ENCODE results near the gene RWDD1.

The RWDD1 gene

GRCh38 chr6:116557893-116558292, 13.4 kb upstream of the RWDD1 start:
- DNase-seq (ENCODE audit: insufficient read length, low spot score), result no peak
- FAIRE-seq, result no peak

DNA sequence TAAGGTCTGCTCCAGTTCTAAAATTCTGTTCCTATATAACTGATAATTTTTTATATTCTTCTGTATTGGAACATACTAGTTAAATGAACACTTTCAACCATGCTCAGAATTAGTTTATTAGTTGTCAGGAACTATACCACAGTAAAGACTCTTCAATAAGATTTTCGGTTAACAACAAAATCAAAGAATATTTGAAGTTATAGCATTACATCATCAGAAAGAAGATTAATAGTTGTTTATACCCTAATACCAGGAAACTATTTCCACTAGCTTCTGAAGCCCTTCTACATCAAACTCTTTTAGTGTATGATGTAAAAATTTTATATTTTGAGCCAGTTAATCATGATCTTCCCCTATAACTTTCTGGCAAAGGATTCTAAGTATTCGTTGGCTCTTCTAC, 11.2 kb upstream of the RWDD1 start:
- DNase-seq (ENCODE audit: insufficient read length, low spot score) (no peak), FAIRE-seq (no peak)

GRCh38 chr6:116561377-116562018, 9.8 kb upstream of the RWDD1 start:
- FAIRE-seq, result peak; percentile 84
- DNase-seq (ENCODE audit: insufficient read length, low spot score), result no peak

DNA sequence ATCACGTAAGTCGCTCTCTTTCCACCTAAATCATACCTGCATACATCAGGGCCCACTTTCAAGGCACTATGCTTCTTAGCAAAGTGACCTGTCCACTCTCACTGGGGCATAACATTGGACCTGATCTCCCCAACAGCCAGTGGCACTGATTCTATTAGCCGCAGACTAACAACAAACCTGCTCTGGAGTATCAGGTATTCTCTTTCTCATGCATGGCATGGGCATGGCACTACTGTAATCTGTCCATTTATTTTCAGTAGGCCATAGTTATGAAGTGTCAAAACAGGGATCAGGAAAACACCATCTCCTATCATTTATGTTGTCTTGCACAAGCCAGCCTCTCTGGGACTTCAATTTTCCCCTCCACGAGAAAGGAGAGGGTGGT, 9.3 kb upstream of the RWDD1 start:
- no peak for DNase-seq (ENCODE audit: insufficient read length, low spot score)
- no peak for FAIRE-seq

GRCh38 chr6:116562614-116563013, 8.7 kb upstream of the RWDD1 start:
- no peak for DNase-seq (ENCODE audit: insufficient read length, low spot score)
- FAIRE-seq, result no peak

DNA sequence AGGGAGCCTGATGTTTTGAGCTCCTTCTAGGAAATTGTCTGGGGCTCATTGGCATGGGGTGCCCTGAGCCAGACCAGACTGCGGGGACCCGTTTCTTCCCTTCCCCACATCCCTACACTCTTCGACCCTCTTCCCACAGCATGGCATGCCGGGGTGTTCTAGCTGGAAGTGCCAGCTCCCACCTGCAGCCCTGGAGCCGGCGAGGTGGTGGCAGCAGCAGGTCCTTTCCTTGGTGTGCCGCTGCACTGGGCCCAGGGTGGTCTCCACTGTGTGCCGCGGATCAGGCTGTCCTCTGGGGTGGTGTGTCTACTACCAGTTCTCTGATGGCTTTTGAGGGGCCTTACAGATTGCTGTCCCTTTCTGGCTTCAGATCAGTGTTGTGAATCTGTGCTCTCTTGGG, 7.5 kb upstream of the RWDD1 start:
- DNase-seq (ENCODE audit: insufficient read length, low spot score) (no peak), FAIRE-seq (no peak)

GRCh38 chr6:116564311-116564710, 7.0 kb upstream of the RWDD1 start:
- FAIRE-seq (no peak), DNase-seq (ENCODE audit: insufficient read length, low spot score) (no peak)

DNA sequence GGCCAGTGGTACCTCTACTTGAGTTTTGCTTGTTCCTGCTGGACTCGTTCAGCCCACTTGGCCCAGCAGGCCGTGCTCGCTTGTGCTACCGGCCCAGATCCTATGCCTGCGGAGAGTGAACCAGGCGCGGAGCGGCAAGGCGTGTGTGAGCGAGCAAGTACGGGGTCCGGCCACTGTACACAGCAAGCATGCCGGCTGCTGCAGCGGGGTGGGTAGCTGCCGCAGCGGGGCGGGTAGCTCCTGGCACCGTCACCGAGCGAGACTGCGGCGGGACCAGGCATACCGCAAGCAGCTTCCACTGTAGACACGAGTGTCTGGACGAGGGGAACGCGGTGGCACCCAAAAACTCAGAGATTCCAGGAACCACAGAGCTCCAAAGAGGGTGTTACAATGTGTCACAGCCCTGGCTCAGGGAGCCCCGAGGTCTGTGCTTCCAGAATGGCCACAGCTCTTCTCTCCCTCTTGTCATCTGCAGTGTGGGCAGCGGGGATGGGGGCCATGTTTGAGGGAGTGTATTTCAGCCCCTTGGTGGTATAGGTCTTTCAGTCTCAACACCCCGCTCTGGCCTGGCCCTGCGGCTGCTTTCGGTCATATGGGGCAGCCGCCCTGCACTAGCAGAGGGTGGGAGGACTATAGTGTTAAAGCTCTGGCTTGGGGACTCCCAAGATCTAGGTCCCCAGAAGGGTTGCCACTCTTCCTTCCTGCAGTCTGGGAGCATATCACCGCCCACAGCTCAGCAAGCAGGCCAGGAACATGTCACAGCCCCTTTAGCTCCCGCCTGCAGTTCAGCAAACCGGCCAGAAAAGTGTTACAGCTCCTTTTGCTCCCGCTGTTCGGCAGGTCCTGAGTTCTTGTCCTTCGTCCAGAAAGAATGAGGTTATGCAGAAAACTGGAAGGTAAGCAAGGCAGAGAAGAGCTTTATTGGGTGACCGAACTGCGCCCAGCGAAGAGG, 6.1 kb upstream of the RWDD1 start:
- no peak for DNase-seq (ENCODE audit: insufficient read length, low spot score)
- FAIRE-seq, result no peak

DNA sequence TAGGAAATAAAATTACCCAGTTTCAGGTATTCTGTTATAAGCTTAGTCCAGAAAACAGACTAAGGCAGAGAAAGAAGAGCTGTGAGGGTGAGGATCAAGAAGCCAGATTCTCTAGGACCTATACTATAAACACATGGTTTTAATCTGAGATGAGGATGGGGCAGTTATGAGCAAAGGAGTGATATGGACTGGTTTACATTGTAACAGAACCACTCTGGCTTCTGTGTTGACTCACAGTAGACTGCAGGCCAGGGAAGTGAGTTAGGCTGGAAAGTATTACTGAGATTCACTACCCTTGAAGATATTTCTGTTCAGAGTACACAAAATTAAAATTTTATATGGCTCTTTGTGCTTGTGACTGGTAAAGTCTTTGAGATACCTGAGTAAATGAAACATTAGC, 3.2 kb upstream of the RWDD1 start:
- FAIRE-seq (no peak), DNase-seq (ENCODE audit: insufficient read length, low spot score) (no peak)

DNA sequence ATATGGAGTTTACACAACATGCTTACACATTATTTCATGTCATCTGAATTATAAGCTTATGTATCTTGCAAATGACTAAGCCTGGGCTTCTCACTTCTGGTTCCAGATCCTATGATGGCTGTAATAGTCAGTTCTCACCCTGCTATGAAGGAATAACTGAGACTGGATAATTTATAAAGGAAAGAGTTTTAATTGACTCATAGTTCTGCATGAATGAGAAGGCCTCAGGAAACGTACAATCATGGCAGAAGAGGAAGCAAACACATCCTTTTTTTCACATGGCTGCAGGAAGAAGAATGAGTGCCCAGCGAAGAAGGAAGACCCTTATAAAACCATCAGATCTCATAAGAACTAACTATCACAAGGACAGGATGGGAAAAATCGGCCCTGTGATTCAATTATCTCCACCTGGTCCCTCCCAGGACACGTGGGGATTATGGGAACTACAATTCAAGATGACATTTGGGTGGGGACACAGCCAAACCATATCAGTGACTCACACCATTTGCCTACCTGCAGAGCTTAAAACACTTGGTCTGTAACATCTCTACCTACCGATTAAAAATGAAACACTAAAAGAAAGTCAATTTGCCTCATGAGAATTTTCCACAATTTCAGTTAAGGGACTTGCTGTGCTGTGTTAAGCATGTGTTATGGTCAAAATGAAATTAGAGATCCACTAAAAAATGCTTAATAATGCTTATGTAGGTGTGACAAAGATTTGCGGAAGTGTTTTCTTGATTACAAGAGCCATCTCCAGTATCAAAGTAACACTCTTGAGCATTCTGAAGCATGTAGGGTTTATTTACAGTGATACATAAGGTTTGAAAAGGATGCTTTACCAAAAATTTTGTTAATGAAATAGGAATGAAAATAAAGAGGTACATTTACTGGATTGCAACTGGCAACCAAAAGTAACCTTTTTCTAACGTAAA, 2.2 kb upstream of the RWDD1 start:
- no peak for DNase-seq (ENCODE audit: insufficient read length, low spot score)
- no peak for FAIRE-seq

- DNase-seq (ENCODE audit: insufficient read length, low spot score) (no peak), FAIRE-seq (no peak)
Observed at GRCh38 chr6:116571683-116572000, 338 bp downstream of the RWDD1 start.

GRCh38 chr6:116572162-116572561, 858 bp downstream of the RWDD1 start:
- DNase-seq (ENCODE audit: insufficient read length, low spot score) (no peak), FAIRE-seq (peak; percentile 83)

DNA sequence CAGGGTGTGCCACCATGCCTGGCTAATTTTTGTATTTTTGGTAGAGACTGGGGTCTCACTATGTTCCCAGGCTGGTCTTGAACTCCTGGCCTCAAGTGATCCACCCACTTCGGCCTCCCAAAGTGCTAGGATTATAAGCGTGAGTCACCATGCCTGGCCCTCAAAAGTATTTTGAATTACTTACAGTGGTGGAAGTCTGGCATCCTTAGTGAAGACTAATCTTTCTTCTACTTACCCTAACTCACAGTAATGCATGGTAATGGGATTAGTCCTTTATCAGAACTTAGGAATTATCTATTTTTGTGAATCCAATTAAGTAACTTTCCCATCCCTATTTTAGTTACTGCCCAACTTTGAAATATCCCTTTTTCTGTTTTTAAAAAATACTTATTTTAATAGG, 3.9 kb downstream of the RWDD1 start:
- FAIRE-seq, result no peak
- DNase-seq (ENCODE audit: insufficient read length, low spot score), result no peak

GRCh38 chr6:116577486-116577885, 6.2 kb downstream of the RWDD1 start:
- DNase-seq (ENCODE audit: insufficient read length, low spot score) (no peak), FAIRE-seq (no peak)

- no peak for DNase-seq (ENCODE audit: insufficient read length, low spot score)
- no peak for FAIRE-seq
Observed at GRCh38 chr6:116578335-116578734, 7.0 kb downstream of the RWDD1 start.

- DNase-seq (ENCODE audit: insufficient read length, low spot score) (no peak), FAIRE-seq (no peak)
Observed at GRCh38 chr6:116579143-116579542, 7.8 kb downstream of the RWDD1 start.

DNA sequence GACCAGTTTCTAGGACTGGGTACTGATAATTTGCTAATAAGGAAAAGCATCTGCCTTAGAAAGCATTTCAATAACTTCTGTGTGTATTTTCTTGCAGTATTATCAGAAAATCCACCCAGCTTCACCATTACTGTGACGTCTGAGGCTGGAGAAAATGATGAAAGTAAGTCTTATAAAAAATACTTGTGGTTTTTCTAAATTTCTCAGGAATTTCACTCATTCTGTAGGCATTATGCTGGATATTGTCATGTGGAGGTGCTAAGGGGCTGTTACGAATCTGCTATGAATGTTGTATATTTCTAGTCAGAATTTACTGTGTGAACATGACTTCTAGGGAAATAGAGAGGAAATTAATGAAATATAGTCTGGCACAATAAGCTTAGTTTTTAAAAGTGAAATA, 8.9 kb downstream of the RWDD1 start:
- no peak for DNase-seq (ENCODE audit: insufficient read length, low spot score)
- FAIRE-seq, result no peak

GRCh38 chr6:116586276-116586675, 15.0 kb downstream of the RWDD1 start:
- FAIRE-seq, result no peak
- DNase-seq (ENCODE audit: insufficient read length, low spot score), result no peak

DNA sequence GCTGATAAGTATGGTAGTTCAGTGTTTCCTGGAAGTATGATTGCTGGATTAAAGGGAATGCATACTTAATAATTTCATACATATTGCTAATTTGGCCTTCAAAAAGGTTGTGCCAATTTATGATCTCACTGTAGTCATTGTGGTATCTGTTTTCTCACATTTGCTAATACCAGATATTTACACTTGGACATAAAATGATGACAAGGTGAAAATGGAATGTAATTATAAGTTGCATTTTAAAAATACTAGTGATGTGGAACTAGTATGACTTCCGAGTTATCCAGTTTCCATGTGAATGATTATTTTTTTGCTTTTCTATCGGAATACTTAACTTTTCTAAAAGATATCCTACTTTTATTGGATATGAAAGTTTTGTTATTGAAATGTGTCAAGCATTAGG, 15.4 kb downstream of the RWDD1 start:
- FAIRE-seq (no peak), DNase-seq (ENCODE audit: insufficient read length, low spot score) (no peak)

- FAIRE-seq (no peak), DNase-seq (ENCODE audit: insufficient read length, low spot score) (no peak)
Observed at GRCh38 chr6:116595247-116595646, 23.9 kb downstream of the RWDD1 start.

DNA sequence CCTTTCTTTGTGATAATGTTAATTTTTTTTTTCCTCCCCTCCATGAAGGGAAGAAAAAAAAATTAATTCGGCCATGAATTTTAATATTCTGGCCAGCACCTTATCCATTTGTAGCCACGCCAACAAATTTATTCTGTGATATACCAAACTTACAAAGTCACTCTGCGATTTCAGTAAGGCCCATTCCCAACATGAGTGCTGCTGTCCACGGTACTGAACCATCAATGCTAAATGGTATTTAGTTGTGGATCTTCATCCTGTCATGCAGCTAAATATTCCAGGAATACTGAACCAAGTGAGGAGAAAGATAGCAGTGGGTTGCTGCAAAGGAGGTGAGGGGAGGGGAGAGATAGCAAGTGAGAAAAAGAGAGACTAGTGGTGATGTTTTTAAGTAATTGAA, 25.5 kb downstream of the RWDD1 start:
- DNase-seq (ENCODE audit: insufficient read length, low spot score), result no peak
- FAIRE-seq, result peak; percentile 14
